Fibroblast of lung (primary cell): ENCODE measurements around the gene PARP8.

Source experiments
- EZH2 ChIP-seq: IDR thresholded peaks from 2 replicates; pipeline ENCODE4 v1.5.1; 2012; ENCODE audit warnings: low read length, control low read depth, mild to moderate bottlenecking; ENCODE audit errors: missing control alignments
- TF ChIP-seq, protein P1 (sequence below), 2 donors: IDR thresholded peaks in 1 of 2; conservative IDR thresholded peaks in 1 of 2; 1 replicate in 1 of 2; 2 replicates in 1 of 2; pipeline ENCODE4 v1.5.1; 2011 to 2012; ENCODE audit warnings: low read length in 2 of 2, control low read depth in 1 of 2, inconsistent platforms in 1 of 2, low read depth in 1 of 2, mild to moderate bottlenecking in 1 of 2

DNA sequence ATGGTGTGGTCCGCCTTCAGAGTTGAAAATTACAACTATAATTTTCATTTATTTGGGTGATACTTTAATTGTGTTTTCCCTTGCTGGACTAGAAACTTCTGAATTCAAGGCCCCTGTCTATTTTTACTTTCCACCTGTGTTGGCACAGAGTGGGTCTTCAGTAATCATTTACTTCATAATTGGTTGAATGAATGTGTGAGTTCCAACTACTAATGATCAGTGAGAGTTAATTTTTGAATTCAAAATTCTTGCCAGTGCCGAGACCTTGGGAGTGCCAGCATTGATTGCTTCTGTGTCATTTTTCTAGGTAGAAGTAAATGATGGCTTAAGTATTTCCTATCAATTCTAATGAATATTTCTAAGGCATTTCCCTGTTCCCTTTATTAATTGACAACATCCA is 61.4 kb downstream of the PARP8 start:
- TF ChIP-seq, protein P1, sequence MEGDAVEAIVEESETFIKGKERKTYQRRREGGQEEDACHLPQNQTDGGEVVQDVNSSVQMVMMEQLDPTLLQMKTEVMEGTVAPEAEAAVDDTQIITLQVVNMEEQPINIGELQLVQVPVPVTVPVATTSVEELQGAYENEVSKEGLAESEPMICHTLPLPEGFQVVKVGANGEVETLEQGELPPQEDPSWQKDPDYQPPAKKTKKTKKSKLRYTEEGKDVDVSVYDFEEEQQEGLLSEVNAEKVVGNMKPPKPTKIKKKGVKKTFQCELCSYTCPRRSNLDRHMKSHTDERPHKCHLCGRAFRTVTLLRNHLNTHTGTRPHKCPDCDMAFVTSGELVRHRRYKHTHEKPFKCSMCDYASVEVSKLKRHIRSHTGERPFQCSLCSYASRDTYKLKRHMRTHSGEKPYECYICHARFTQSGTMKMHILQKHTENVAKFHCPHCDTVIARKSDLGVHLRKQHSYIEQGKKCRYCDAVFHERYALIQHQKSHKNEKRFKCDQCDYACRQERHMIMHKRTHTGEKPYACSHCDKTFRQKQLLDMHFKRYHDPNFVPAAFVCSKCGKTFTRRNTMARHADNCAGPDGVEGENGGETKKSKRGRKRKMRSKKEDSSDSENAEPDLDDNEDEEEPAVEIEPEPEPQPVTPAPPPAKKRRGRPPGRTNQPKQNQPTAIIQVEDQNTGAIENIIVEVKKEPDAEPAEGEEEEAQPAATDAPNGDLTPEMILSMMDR (conservative IDR thresholded peaks at IDR 0.05 in 1 of 2, IDR thresholded peaks at IDR 0.05 in 1 of 2; ENCODE audit: low read depth in 1 of 2, low read length in 2 of 2), result no peak
- no peak for TF ChIP-seq EZH2
